ENCODE data around the gene RIMBP2.

- no peak for TF ChIP-seq CTCF (IDR thresholded peaks at IDR 0.05)
- no peak for TF ChIP-seq POLR2A (IDR thresholded peaks at IDR 0.05)
These were observed 310.8 kb downstream of the RIMBP2 start for GRCh38 chr12:130405332-130405731.

Data from uterus (tissue), 2 donors.